SH-SY5Y (cell line): Measurements from ENCODE around the gene RPGR.

Experiments used
- GATA2 ChIP-seq: IDR thresholded peaks from 2 replicates; pipeline ENCODE4 v1.6.1; 2011; ENCODE audit warnings: mild to moderate bottlenecking, low read depth, low read length
- GATA3 ChIP-seq: IDR thresholded peaks from 2 replicates; pipeline ENCODE4 v1.6.1; 2011; ENCODE audit warnings: low read depth, mild to moderate bottlenecking, low read length, moderate library complexity

GRCh38 chrX:38287674-38288073, 39.6 kb downstream of the RPGR start:
- no peak for TF ChIP-seq GATA2
- no peak for TF ChIP-seq GATA3
